GM13976 (cell line): ENCODE measurements around the gene CACNG5.

Source experiments
- DNase-seq: peaks from one replicate; pipeline ENCODE4 v3.0.0; 2012; ENCODE audit warnings: low spot score
- CTCF ChIP-seq: IDR thresholded peaks from 2 replicates; pipeline ENCODE4 v1.5.1; 2012; ENCODE audit warnings: borderline replicate concordance, mild to moderate bottlenecking; ENCODE audit not compliant: insufficient read depth; ENCODE audit errors: extremely low read depth, missing control alignments, control extremely low read depth
- in situ Hi-C: fragments of 300-500 bp; cut with MboI; formaldehyde crosslinking; loops from one replicate; pipeline ENCODE4 v1.12.0; 2022; ENCODE audit warnings: low sequenced_read_pairs, mixed read lengths, inconsistent platforms; ENCODE audit not compliant: unreplicated experiment

CACNG5 gene

DNA sequence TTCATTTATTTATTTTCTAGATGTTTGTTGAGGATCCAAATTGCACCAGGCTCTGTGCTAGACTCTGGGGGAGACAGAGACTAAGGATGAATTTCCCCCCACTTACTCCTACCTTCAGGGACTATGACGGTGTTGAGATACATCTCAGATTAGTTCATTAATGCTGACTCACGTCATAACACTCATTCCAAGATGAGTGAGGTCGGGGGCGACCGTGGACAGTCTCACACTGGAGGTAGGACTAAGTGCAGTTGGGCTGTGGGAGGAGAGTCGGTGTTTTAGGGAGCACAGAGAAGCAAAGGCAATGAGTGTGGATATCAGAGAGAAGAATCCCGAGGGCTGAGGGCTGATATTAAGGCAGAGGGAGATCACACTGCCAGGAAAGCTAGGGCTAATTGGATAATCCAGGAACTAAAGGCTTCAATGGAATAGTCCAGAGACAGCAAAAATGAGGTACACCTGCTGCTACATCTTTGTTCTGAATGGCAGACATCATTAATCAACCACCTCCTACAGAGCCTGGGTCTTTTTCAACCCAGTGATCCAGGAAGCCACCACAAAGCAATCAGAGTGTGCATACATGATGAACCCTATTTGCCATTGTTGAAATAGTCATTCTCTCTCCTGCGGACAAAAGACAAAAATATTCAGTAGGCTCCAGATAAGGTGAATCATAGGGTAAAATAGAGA is 91.0 kb downstream of the CACNG5 start:
- no peak for DNase-seq
- in situ Hi-C loops: no loop called here
- TF ChIP-seq CTCF: no peak

GRCh38 chr17:66928949-66929348 is 94.0 kb downstream of the CACNG5 start:
- TF ChIP-seq CTCF: no peak
- no peak for DNase-seq
- in situ Hi-C loops: no loop called here

GRCh38 chr17:66929591-66929990 is 94.7 kb downstream of the CACNG5 start:
- in situ Hi-C loops: no loop called here
- no peak for DNase-seq
- TF ChIP-seq CTCF: no peak

GRCh38 chr17:66930933-66931332 is 96.0 kb downstream of the CACNG5 start:
- in situ Hi-C loops: no loop called here
- DNase-seq: no peak
- TF ChIP-seq CTCF: no peak

GRCh38 chr17:66932311-66932710 is 97.4 kb downstream of the CACNG5 start:
- no peak for TF ChIP-seq CTCF
- no peak for DNase-seq
- in situ Hi-C loops: no loop called here

- DNase-seq: no peak
- TF ChIP-seq CTCF: no peak
- in situ Hi-C loops: no loop called here
Measured at GRCh38 chr17:66934040-66934439, 99.1 kb downstream of the CACNG5 start.
